Esophagus muscularis mucosa (tissue), 4 donors: ENCODE measurements around the gene ANKRD60. TPM values are rescaled to one million over a fixed set of nuclear protein-coding genes. Genes with fewer than 3 reads are reported as not detected.

Experiments
- DNase-seq: peaks from one replicate; pipeline ENCODE4 v3.0.0-alpha.2; 2017; ENCODE audit errors: extremely low spot score
- H3K27ac ChIP-seq, 4 donors: fragments of 200-600 bp; sonication (generic); replicated peaks in 1 of 4; 1 replicate in 3 of 4; 2 replicates in 1 of 4; pipeline ENCODE4 v1.5.1; 2016 to 2019; ENCODE audit warnings: mild to moderate bottlenecking in 1 of 4
- H3K27me3 ChIP-seq, 4 donors: fragments of 200-600 bp; sonication (generic); one replicate each; pipeline versions ENCODE4 v1.5.1 to v1.6.0; 2016 to 2019
- H3K36me3 ChIP-seq, 4 donors: fragments of 200-600 bp; sonication (generic); one replicate each; pipeline ENCODE4 v1.5.1; 2016 to 2019
- H3K4me1 ChIP-seq, 4 donors: fragments of 200-600 bp; sonication (generic); one replicate each; pipeline ENCODE4 v1.5.1; 2016 to 2019
- H3K4me3 ChIP-seq, 4 donors: fragments of 200-600 bp; sonication (generic); 1 replicate in 2 of 4; 2 replicates in 2 of 4; pipeline ENCODE4 v1.5.1; 2016 to 2019; ENCODE audit warnings: mild to moderate bottlenecking in 4 of 4, moderate library complexity in 1 of 4
- H3K9me3 ChIP-seq, 4 donors: fragments of 200-600 bp; sonication (generic); 1 replicate in 3 of 4; 2 replicates in 1 of 4; pipeline ENCODE4 v1.5.1; 2016 to 2019
- CTCF ChIP-seq, 3 experiments: fragments of 200-600 bp in 2 of 3; fragments of 450-650 bp in 1 of 3; sonication (generic) in 2 of 3; IDR thresholded peaks; one replicate each; pipeline ENCODE4 v1.5.1; 2017 to 2019; ENCODE audit warnings: antibody characterized with exemption in 3 of 3, mild to moderate bottlenecking in 2 of 3, moderate library complexity in 1 of 3
- EP300 ChIP-seq: sonication (generic); formaldehyde crosslinking; IDR thresholded peaks from one replicate; pipeline ENCODE4 v1.6.1; 2017; ENCODE audit warnings: antibody characterized with exemption
- POLR2A ChIP-seq: fragments of 450-650 bp; IDR thresholded peaks from one replicate; pipeline ENCODE4 v1.6.1; 2017; ENCODE audit warnings: antibody characterized with exemption, moderate library complexity, mild to moderate bottlenecking, low read depth
- POLR2AphosphoS5 ChIP-seq, 2 donors: sonication (generic); formaldehyde crosslinking; IDR thresholded peaks; one replicate each; pipeline ENCODE4 v1.6.1; 2017; ENCODE audit warnings: antibody characterized with exemption in 2 of 2
- WGBS: methylation state at CpG from one replicate; pipeline ENCODE4 v1.1.5; 2018; 5-methylcytosine and 5-hydroxymethylcytosine counted together
- intact Hi-C: fragments of 100-400 bp; cut with DNase I; formaldehyde crosslinking; loops from one replicate; pipeline ENCODE4 v1.15.1; 2023
- total RNA-seq, 4 donors: library from RNA; depleted of rRNA; stranded (reverse); fragments of >200 nt; gene quantifications; one replicate each; pipeline versions ENCODE4 v1.1.0 to v1.2.1, GENCODE V29; 2016

ANKRD60 gene
- total RNA-seq, 4 donors from 2014 or later: not detected

GRCh38 chr20:58240471-58240870 lies 12.0 kb upstream of the ANKRD60 start:
- WGBS: 87% methylated on average over 4 of the region's 4 CpGs
- H3K4me3 ChIP-seq: no peak overlapping the region
- no peaks in the 10 kb centered on the region for H3K9me3 ChIP-seq
- H3K27me3 ChIP-seq: no peaks in the 10 kb centered on the region
- peaks cover 18 to 55% (median 44%) of the 10 kb centered on the region in 4 donors for H3K36me3 ChIP-seq
- no peak for TF ChIP-seq EP300
- no peak for TF ChIP-seq POLR2A
- TF ChIP-seq CTCF (IDR thresholded peaks at IDR 0.05): no peak
- TF ChIP-seq POLR2AphosphoS5 (IDR thresholded peaks at IDR 0.05): no peak
- intact Hi-C loops: no loop called here
- peak; percentile 53 for DNase-seq
- H3K4me1 ChIP-seq: peaks cover 0 to 13% (median 9%) of the 10 kb centered on the region in 4 donors
- H3K27ac ChIP-seq: no peak overlapping the region

GRCh38 chr20:58239216-58239615 lies 10.8 kb upstream of the ANKRD60 start:
- no peak for DNase-seq
- intact Hi-C loops: loop anchor here (2.0 to 10.0 kb wide), 3 partner anchors 408 to 616 kb away; partner anchors contain the start of genes GNAS, GNAS-AS1 and NPEPL1
- TF ChIP-seq POLR2A: no peak
- TF ChIP-seq EP300: no peak
- TF ChIP-seq CTCF (IDR thresholded peaks at IDR 0.05): no peak
- no peak for TF ChIP-seq POLR2AphosphoS5 (IDR thresholded peaks at IDR 0.05)
- Histone ChIP-seq H3K4me3 (no peak overlapping the region), H3K36me3 (peaks cover 13 to 53% (median 41%) of the 10 kb centered on the region in 4 donors), H3K27ac (no peak overlapping the region), H3K27me3 (no peaks in the 10 kb centered on the region), H3K4me1 (peaks cover 0 to 13% (median 9%) of the 10 kb centered on the region in 4 donors), H3K9me3 (no peaks in the 10 kb centered on the region)
- 90% methylated on average over 7 of the region's 7 CpGs for WGBS

- H3K27ac ChIP-seq: no peak overlapping the region
- WGBS: 85% methylated on average over 8 of the region's 8 CpGs
- no peaks in the 10 kb centered on the region for H3K27me3 ChIP-seq
- no peaks in the 10 kb centered on the region for H3K9me3 ChIP-seq
- no peak for TF ChIP-seq POLR2A
- DNase-seq: peak; percentile 64
- intact Hi-C loops: loop anchor here (2.0 to 10.0 kb wide), 3 partner anchors 408 to 616 kb away; partner anchors contain the start of genes GNAS, GNAS-AS1 and NPEPL1
- H3K4me3 ChIP-seq: no peak overlapping the region
- H3K4me1 ChIP-seq: peaks cover 0 to 13% (median 9%) of the 10 kb centered on the region in 4 donors
- H3K36me3 ChIP-seq: peaks cover 13 to 51% (median 41%) of the 10 kb centered on the region in 4 donors
Observed at GRCh38 chr20:58238490-58238889, 10.0 kb upstream of the ANKRD60 start.

- intact Hi-C loops: loop anchor here (2.0 to 10.0 kb wide), 4 partner anchors 211 to 617 kb away; partner anchors contain the start of genes GNAS, GNAS-AS1 and NPEPL1
- TF ChIP-seq CTCF (IDR thresholded peaks at IDR 0.05) (peak in 1 of 3 experiments; percentile 5), EP300 (no peak)
- peak overlapping the region in 1 of 4 donors; percentile 25 for H3K27ac ChIP-seq
- H3K4me1 ChIP-seq: peaks cover 0 to 13% (median 9%) of the 10 kb centered on the region in 4 donors
- peak overlapping the region; percentile 50 to 58 (median 52) for H3K4me3 ChIP-seq
- H3K9me3 ChIP-seq: no peaks in the 10 kb centered on the region
- no peak for DNase-seq
- WGBS: 51% methylated on average over 7 of the region's 7 CpGs
- peaks cover 13 to 43% (median 33%) of the 10 kb centered on the region in 4 donors for H3K36me3 ChIP-seq
- no peaks in the 10 kb centered on the region for H3K27me3 ChIP-seq
Observed at GRCh38 chr20:58237318-58238132, 9.1 kb upstream of the ANKRD60 start.

- Histone ChIP-seq H3K4me3 (peak overlapping the region; percentile 50 to 58 (median 52)), H3K4me1 (peaks cover 0 to 13% (median 9%) of the 10 kb centered on the region in 4 donors), H3K27me3 (no peaks in the 10 kb centered on the region), H3K9me3 (no peaks in the 10 kb centered on the region), H3K36me3 (peaks cover 13 to 41% (median 29%) of the 10 kb centered on the region in 4 donors), H3K27ac (no peak overlapping the region)
- TF ChIP-seq POLR2AphosphoS5 (IDR thresholded peaks at IDR 0.05) (peak in 1 of 2 donors; percentile 39), EP300 (no peak), POLR2A (no peak), CTCF (IDR thresholded peaks at IDR 0.05) (peak in 2 of 3 experiments; percentile 90 to 98)
- WGBS: 2% methylated on average over 43 of the region's 43 CpGs
- intact Hi-C loops: loop anchor here (2.0 to 10.0 kb wide), 3 partner anchors 212 to 618 kb away; partner anchors contain the start of genes GNAS, GNAS-AS1 and NPEPL1
- DNase-seq: peak; percentile 94
Observed at GRCh38 chr20:58236612-58237317, 8.3 kb upstream of the ANKRD60 start.
